A549 (cell line): ENCODE data around the gene UBAC2.

Experiments used
- ATOH8 ChIP-seq: fragments of 250-450 bp; sonication (Bioruptor Pico); IDR thresholded peaks from 2 replicates; pipeline ENCODE4 v1.5.0; 2020; ENCODE audit warnings: low read depth, mild to moderate bottlenecking, moderate library complexity
- CEBPB ChIP-seq, 2 experiments: fragments of >200 bp in 1 of 2; sonication (Bioruptor Twin) in 1 of 2; formaldehyde crosslinking in 1 of 2; IDR thresholded peaks; 2 replicates each; pipeline ENCODE4 v1.6.1; 2012 to 2016
- CHD2 ChIP-seq: fragments of 150-350 bp; IDR thresholded peaks from 2 replicates; pipeline ENCODE4 v1.6.1; 2014; ENCODE audit warnings: low read length; ENCODE audit not compliant: partially characterized antibody
- CTCF ChIP-seq: fragments of >200 bp; sonication (Bioruptor Twin); formaldehyde crosslinking; IDR thresholded peaks from 3 replicates; pipeline ENCODE4 v1.5.1; 2016
- EP300 ChIP-seq, 2 experiments: fragments of >200 bp; sonication (Bioruptor Twin); formaldehyde crosslinking; IDR thresholded peaks; 2 replicates in 1 of 2; 3 replicates in 1 of 2; pipeline ENCODE4 v1.6.1; 2016 to 2017
- HDAC2 ChIP-seq: fragments of 200-600 bp; sonication (generic); IDR thresholded peaks from 2 replicates; pipeline ENCODE4 v1.6.1; 2016
- HOXA7 ChIP-seq: fragments of 250-450 bp; sonication (Bioruptor Pico); IDR thresholded peaks from 2 replicates; pipeline ENCODE4 v1.5.0; 2020; ENCODE audit warnings: mild to moderate bottlenecking, moderate library complexity
- JUNB ChIP-seq: fragments of >200 bp; sonication (Bioruptor Twin); formaldehyde crosslinking; IDR thresholded peaks from 2 replicates; pipeline ENCODE4 v1.6.1; 2016
- POLR2A ChIP-seq: IDR thresholded peaks from 2 replicates; pipeline ENCODE4 v1.6.1; 2012; ENCODE audit warnings: mild to moderate bottlenecking, low read length
- RAD21 ChIP-seq, 2 experiments: fragments of >200 bp in 1 of 2; sonication (Bioruptor Twin) in 1 of 2; formaldehyde crosslinking in 1 of 2; IDR thresholded peaks in 1 of 2; conservative IDR thresholded peaks in 1 of 2; 2 replicates in 1 of 2; 3 replicates in 1 of 2; pipeline ENCODE4 v1.6.1; 2012 to 2018; ENCODE audit warnings: inconsistent platforms in 1 of 2
- RFX5 ChIP-seq: fragments of 450-650 bp; IDR thresholded peaks from 2 replicates; pipeline ENCODE4 v1.7.1; 2014; ENCODE audit warnings: antibody characterized with exemption, mild to moderate bottlenecking, moderate library complexity
- RNF2 ChIP-seq: fragments of 200-600 bp; sonication (generic); IDR thresholded peaks from 2 replicates; pipeline ENCODE4 v1.6.1; 2016; ENCODE audit warnings: low read depth, mild to moderate bottlenecking, antibody characterized with exemption, moderate library complexity, borderline replicate concordance
- ZFP36 ChIP-seq: fragments of 450-650 bp; IDR thresholded peaks from 2 replicates; pipeline ENCODE4 v1.6.1; 2014; ENCODE audit warnings: borderline replicate concordance; ENCODE audit not compliant: partially characterized antibody

- TF ChIP-seq EP300 (IDR thresholded peaks at IDR 0.05): no peak
- TF ChIP-seq CEBPB (IDR thresholded peaks at IDR 0.05): no peak
- TF ChIP-seq CHD2: no peak
- TF ChIP-seq CTCF: no peak
- TF ChIP-seq ATOH8 (CRISPR knock-in tag): no peak
- TF ChIP-seq ZFP36: no peak
- no peak for TF ChIP-seq RFX5
- TF ChIP-seq RNF2: no peak
- no peak for TF ChIP-seq POLR2A
- no peak for TF ChIP-seq RAD21 (conservative IDR thresholded peaks at IDR 0.05 in 1 of 2, IDR thresholded peaks at IDR 0.05 in 1 of 2)
- TF ChIP-seq HDAC2: no peak
- TF ChIP-seq HOXA7 (CRISPR knock-in tag): no peak
- no peak for TF ChIP-seq JUNB
Measured at GRCh38 chr13:99350191-99350590, 149.5 kb downstream of the UBAC2 start.
